IMR-90 (cell line): ENCODE results near the gene GJE1. TPM values are rescaled to one million over a fixed set of nuclear protein-coding genes. Genes with fewer than 3 reads are reported as not detected.

ENCODE experiments used
- ATAC-seq: fragments of 200-7000 bp; cut with Tn5 transposase; 2 replicates; pipeline ENCODE4 v1.9.1; 2020; ENCODE audit warnings: low read depth, mild to moderate bottlenecking, moderate library complexity
- BruUV-seq: library from RNA; stranded (reverse); fragments of 400-500 nt; replicated peaks from 2 replicates; lab custom pipeline; 2021; lab: Mats Ljungman, UMichigan
- CTCF ChIA-PET: fragments of 300-600 bp; formaldehyde crosslinking; extraction: SDS; loops from one replicate; lab custom pipeline; 2021; ENCODE audit warnings: antibody characterized with exemption; lab: Yijun Ruan, JAX
- POLR2A ChIA-PET: fragments of 300-600 bp; sonication (Branson Sonifier 250); formaldehyde crosslinking; loops from one replicate; lab custom pipeline; 2022; ENCODE audit warnings: antibody characterized with exemption; ENCODE audit not compliant: unreplicated experiment; lab: Charles Lee
- DNase-seq: peaks from one replicate; pipeline ENCODE4 v3.0.0; 2013
- H2AFZ ChIP-seq: replicated peaks from 2 replicates; pipeline ENCODE3; 2013; ENCODE audit warnings: low read length, mild to moderate bottlenecking; ENCODE audit not compliant: poor library complexity
- H2AK5ac ChIP-seq: 2 replicates; pipeline ENCODE4 v1.6.1; 2013; ENCODE audit warnings: low read depth, low read length, inconsistent platforms
- H2AK9ac ChIP-seq: replicated peaks from 2 replicates; pipeline ENCODE3; 2013; ENCODE audit warnings: mild to moderate bottlenecking, low read depth, low read length, moderate library complexity; ENCODE audit not compliant: poor library complexity
- H2BK120ac ChIP-seq: 2 replicates; pipeline ENCODE4 v1.6.1; 2013; ENCODE audit warnings: low read depth, low read length, inconsistent platforms
- H2BK15ac ChIP-seq: 3 replicates; pipeline ENCODE4 v1.6.1; 2013; ENCODE audit warnings: low read depth, low read length, inconsistent platforms
- H2BK20ac ChIP-seq: 2 replicates; pipeline ENCODE4 v1.6.1; 2013; ENCODE audit warnings: low read depth, mild to moderate bottlenecking, inconsistent platforms, low read length, moderate library complexity
- H2BK5ac ChIP-seq: 2 replicates; pipeline ENCODE4 v1.6.1; 2013; ENCODE audit warnings: mild to moderate bottlenecking, low read depth, low read length, inconsistent platforms; ENCODE audit not compliant: poor library complexity, severe bottlenecking
- H3K14ac ChIP-seq: replicated peaks from 2 replicates; pipeline ENCODE4 v1.6.1; 2013; ENCODE audit warnings: low read depth, low read length, inconsistent platforms
- H3K18ac ChIP-seq: 2 replicates; pipeline ENCODE4 v1.6.1; 2013; ENCODE audit warnings: low read depth, low read length, control low read depth
- H3K23ac ChIP-seq: 2 replicates; pipeline ENCODE4 v1.6.1; 2013; ENCODE audit warnings: low read depth, low read length, inconsistent platforms
- H3K27ac ChIP-seq: 2 replicates; pipeline ENCODE4 v1.5.1; 2013; ENCODE audit warnings: mild to moderate bottlenecking, control low read depth, low read length; ENCODE audit not compliant: insufficient read depth
- H3K27me3 ChIP-seq: 2 replicates; pipeline ENCODE4 v1.6.1; 2013; ENCODE audit warnings: low read length; ENCODE audit not compliant: control insufficient read depth, insufficient read depth
- H3K36me3 ChIP-seq: 2 replicates; pipeline ENCODE4 v1.6.1; 2013; ENCODE audit warnings: low read length, mixed read lengths; ENCODE audit not compliant: control insufficient read depth, insufficient read depth
- H3K4ac ChIP-seq: 2 replicates; pipeline ENCODE4 v1.6.1; 2013; ENCODE audit warnings: low read depth, low read length, inconsistent platforms
- H3K4me1 ChIP-seq: 2 replicates; pipeline ENCODE4 v1.6.1; 2013; ENCODE audit warnings: low read length, mixed read lengths; ENCODE audit not compliant: control insufficient read depth, insufficient read depth
- H3K4me2 ChIP-seq: 2 replicates; pipeline ENCODE4 v1.6.1; 2013; ENCODE audit warnings: low read depth, mild to moderate bottlenecking, control low read depth, low read length, moderate library complexity
- H3K4me3 ChIP-seq: 2 replicates; pipeline ENCODE4 v1.5.1; 2013; ENCODE audit warnings: low read depth, mild to moderate bottlenecking, control low read depth, low read length, moderate library complexity; ENCODE audit not compliant: insufficient read depth
- H3K56ac ChIP-seq: 2 replicates; pipeline ENCODE4 v1.6.1; 2013; ENCODE audit warnings: low read length, inconsistent platforms; ENCODE audit not compliant: insufficient read depth; ENCODE audit errors: extremely low read depth
- H3K79me1 ChIP-seq, 2 experiments: 2 replicates each; pipeline ENCODE4 v1.6.1; 2013; ENCODE audit warnings: low read length in 2 of 2, inconsistent platforms in 1 of 2, low read depth in 1 of 2
- H3K9ac ChIP-seq: 2 replicates; pipeline ENCODE4 v1.6.1; 2013; ENCODE audit warnings: low read depth, low read length, control low read depth
- H3K9me1 ChIP-seq: 2 replicates; pipeline ENCODE4 v1.6.1; 2013; ENCODE audit warnings: low read length, inconsistent platforms; ENCODE audit not compliant: insufficient read depth
- H3K9me3 ChIP-seq: 2 replicates; pipeline ENCODE4 v1.6.1; 2013; ENCODE audit warnings: low read length; ENCODE audit not compliant: control insufficient read depth, insufficient read depth
- H4K20me1 ChIP-seq: 2 replicates; pipeline ENCODE4 v1.6.1; 2013; ENCODE audit warnings: low read length, inconsistent platforms; ENCODE audit not compliant: insufficient read depth
- H4K5ac ChIP-seq: 2 replicates; pipeline ENCODE4 v1.6.1; 2013; ENCODE audit warnings: mild to moderate bottlenecking, low read depth, low read length, control low read depth
- H4K8ac ChIP-seq, 2 experiments: 2 replicates each; pipeline ENCODE4 v1.6.1; 2013; ENCODE audit warnings: low read depth in 2 of 2, low read length in 2 of 2, control low read depth in 1 of 2, inconsistent platforms in 1 of 2
- H4K91ac ChIP-seq: 2 replicates; pipeline ENCODE4 v1.6.1; 2013; ENCODE audit warnings: low read depth, low read length, inconsistent platforms; ENCODE audit not compliant: insufficient read depth
- BHLHE40 ChIP-seq: fragments of 150-350 bp; IDR thresholded peaks from 2 replicates; pipeline ENCODE4 v1.6.1; 2016; ENCODE audit warnings: mild to moderate bottlenecking, low read depth, low read length
- CEBPB ChIP-seq: IDR thresholded peaks from 2 replicates; pipeline ENCODE4 v1.6.1; 2012; ENCODE audit warnings: low read depth, low read length, improper control_type of control experiment
- CHD1 ChIP-seq: IDR thresholded peaks from 2 replicates; pipeline ENCODE4 v1.6.1; 2012; ENCODE audit warnings: low read depth, low read length, improper control_type of control experiment
- CTCF ChIP-seq: conservative IDR thresholded peaks from 2 replicates; pipeline ENCODE4 v1.5.1; 2012; ENCODE audit warnings: mild to moderate bottlenecking, low read depth, low read length, improper control_type of control experiment
- ELK1 ChIP-seq: fragments of 150-350 bp; IDR thresholded peaks from 2 replicates; pipeline ENCODE4 v1.6.1; 2016; ENCODE audit warnings: low read depth, mild to moderate bottlenecking, low read length, moderate library complexity, borderline replicate concordance
- FOS ChIP-seq: fragments of 150-350 bp; IDR thresholded peaks from 2 replicates; pipeline ENCODE4 v1.6.1; 2016; ENCODE audit warnings: low read depth, low read length
- MAFK ChIP-seq: IDR thresholded peaks from 2 replicates; pipeline ENCODE4 v1.6.1; 2012; ENCODE audit warnings: low read depth, low read length, improper control_type of control experiment
- MAZ ChIP-seq: IDR thresholded peaks from 2 replicates; pipeline ENCODE4 v1.6.1; 2012; ENCODE audit warnings: low read depth, mild to moderate bottlenecking, low read length, improper control_type of control experiment, moderate library complexity, borderline replicate concordance
- MXI1 ChIP-seq: IDR thresholded peaks from 2 replicates; pipeline ENCODE4 v1.6.1; 2012; ENCODE audit warnings: low read depth, mild to moderate bottlenecking, low read length, moderate library complexity, borderline replicate concordance
- NFE2L2 ChIP-seq: fragments of 150-350 bp; IDR thresholded peaks from 2 replicates; pipeline ENCODE4 v1.6.1; 2016; ENCODE audit warnings: low read depth, mild to moderate bottlenecking, low read length
- POLR2A ChIP-seq: IDR thresholded peaks from 2 replicates; pipeline ENCODE4 v1.6.1; 2012; ENCODE audit warnings: mild to moderate bottlenecking, low read depth, low read length
- RAD21 ChIP-seq: IDR thresholded peaks from 2 replicates; pipeline ENCODE4 v1.6.1; 2012; ENCODE audit warnings: low read length, improper control_type of control experiment
- RCOR1 ChIP-seq: IDR thresholded peaks from 2 replicates; pipeline ENCODE4 v1.6.1; 2012; ENCODE audit warnings: mild to moderate bottlenecking, low read length, improper control_type of control experiment; ENCODE audit not compliant: insufficient replicate concordance
- RFX5 ChIP-seq: IDR thresholded peaks from 2 replicates; pipeline ENCODE4 v1.8.0; 2012; ENCODE audit warnings: low read depth, mild to moderate bottlenecking, low read length, moderate library complexity
- SMC3 ChIP-seq: fragments of 150-350 bp; IDR thresholded peaks from 2 replicates; pipeline ENCODE4 v1.6.1; 2016; ENCODE audit warnings: low read depth, mild to moderate bottlenecking, antibody characterized with exemption, low read length, moderate library complexity
- WGBS, 2 experiments: methylation state at CpG; one replicate each; pipeline versions ENCODE4 v1.1.5 to v1.1.7; 2013; ENCODE audit warnings: missing lambda C conversion rate in 2 of 2; ENCODE audit not compliant: insufficient read length in 1 of 2; ENCODE audit errors: extremely low coverage in 2 of 2; 5-methylcytosine and 5-hydroxymethylcytosine counted together
- dilution Hi-C: fragments of 300-500 bp; cut with HindIII; formaldehyde crosslinking; loops from one replicate; pipeline ENCODE4 v1.14.3; 2018; ENCODE audit warnings: low sequenced_read_pairs; ENCODE audit not compliant: unreplicated experiment
- in situ Hi-C: fragments of 300-500 bp; cut with MboI; formaldehyde crosslinking; loops from 3 replicates; pipeline ENCODE4 v1.14.3; 2019; ENCODE audit warnings: low sequenced_read_pairs, inconsistent platforms, mixed read lengths
- intact Hi-C: fragments of 100-400 bp; cut with micrococcal nuclease; formaldehyde crosslinking; loops from 2 replicates; pipeline ENCODE4 v1.10.0; 2022
- polyA plus RNA-seq, 3 experiments: library from polyadenylated mRNA; depleted of rRNA; stranded (reverse); fragments of >200 nt; gene quantifications; 2 replicates each; pipeline ENCODE4 v1.2.3, GENCODE V29; 2012; ENCODE audit warnings: low replicate concordance in 1 of 3
- total RNA-seq: library from RNA; depleted of rRNA; stranded (reverse); fragments of >200 nt; gene quantifications from 2 replicates; pipeline ENCODE4 v1.2.3, GENCODE V29; 2012
- TF ChIP-seq, protein P1 (sequence below): fragments of 150-350 bp; IDR thresholded peaks from 2 replicates; pipeline ENCODE4 v1.6.1; 2017; ENCODE audit warnings: mild to moderate bottlenecking, antibody characterized with exemption, low read length, low read depth

Gene GJE1
- total and polyA plus RNA-seq, 2 of the 4 experiments (the other 2 are of a cell fraction), result not detected

GRCh38 chr6:142117366-142117765 is 15.4 kb upstream of the GJE1 start:
- H3K4me1 ChIP-seq, result no peaks in the 10 kb centered on the region
- H2AFZ ChIP-seq, result no peak overlapping the region
- no peaks in the 10 kb centered on the region for H3K36me3 ChIP-seq
- H3K27me3 ChIP-seq, result no peaks in the 10 kb centered on the region
- no peak overlapping the region for H3K23ac ChIP-seq
- H4K5ac ChIP-seq, result no peak overlapping the region
- no CpG with 5 or more reads among the region's 2 CpGs for WGBS, 2 experiments
- no peak overlapping the region for H2BK15ac ChIP-seq
- H4K20me1 ChIP-seq, result no peaks in the 10 kb centered on the region
- no peak overlapping the region for H3K27ac ChIP-seq
- ATAC-seq, result no peak
- H3K4ac ChIP-seq, result no peak overlapping the region
- TF ChIP-seq NFE2L2, result no peak
- no peak for TF ChIP-seq MAFK
- no peak for TF ChIP-seq FOS
- TF ChIP-seq CHD1, result no peak
- no peak for TF ChIP-seq MXI1
- no peak for TF ChIP-seq RAD21
- TF ChIP-seq RCOR1, result no peak
- no peak for TF ChIP-seq MAZ
- TF ChIP-seq RFX5, result no peak
- no peak for TF ChIP-seq ELK1
- TF ChIP-seq CTCF, result no peak
- no peak for TF ChIP-seq POLR2A
- no peak for TF ChIP-seq SMC3
- TF ChIP-seq BHLHE40, result no peak
- TF ChIP-seq CEBPB, result no peak
- TF ChIP-seq, protein P1, sequence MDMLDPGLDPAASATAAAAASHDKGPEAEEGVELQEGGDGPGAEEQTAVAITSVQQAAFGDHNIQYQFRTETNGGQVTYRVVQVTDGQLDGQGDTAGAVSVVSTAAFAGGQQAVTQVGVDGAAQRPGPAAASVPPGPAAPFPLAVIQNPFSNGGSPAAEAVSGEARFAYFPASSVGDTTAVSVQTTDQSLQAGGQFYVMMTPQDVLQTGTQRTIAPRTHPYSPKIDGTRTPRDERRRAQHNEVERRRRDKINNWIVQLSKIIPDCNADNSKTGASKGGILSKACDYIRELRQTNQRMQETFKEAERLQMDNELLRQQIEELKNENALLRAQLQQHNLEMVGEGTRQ, result no peak
- no peak overlapping the region for H2AK5ac ChIP-seq
- H3K4me2 ChIP-seq, result no peak overlapping the region
- no peak for DNase-seq
- intact Hi-C loops, result no loop called here
- no peak overlapping the region for H2BK120ac ChIP-seq
- no peak overlapping the region for H3K4me3 ChIP-seq
- no peak overlapping the region for H2BK5ac ChIP-seq
- in situ Hi-C loops, result loop anchor here (10.0 kb wide), 1 partner anchor 443 kb away; no protein-coding TSS in a partner anchor
- H3K14ac ChIP-seq, result no peak overlapping the region
- no peak overlapping the region for H3K9ac ChIP-seq
- H3K56ac ChIP-seq, result no peak overlapping the region
- H4K8ac ChIP-seq, result no peak overlapping the region
- no TSS peak for BruUV-seq
- H3K18ac ChIP-seq, result no peak overlapping the region
- dilution Hi-C loops, result no loop called here
- H4K91ac ChIP-seq, result no peak overlapping the region
- H2BK20ac ChIP-seq, result no peak overlapping the region
- no peaks in the 10 kb centered on the region for H3K9me1 ChIP-seq
- H3K9me3 ChIP-seq, result no peaks in the 10 kb centered on the region
- CTCF ChIA-PET, result interaction anchor here (0.6 kb wide), 1 partner anchor 128 kb away, joined by 3 read pairs; no protein-coding TSS in a partner anchor
- no peak overlapping the region for H2AK9ac ChIP-seq
- POLR2A ChIA-PET, result no interaction called here
- H3K79me1 ChIP-seq, result no peaks in the 10 kb centered on the region
